Measurements from ENCODE around the gene RASSF4. TPM values are rescaled to one million over a fixed set of nuclear protein-coding genes. Genes with fewer than 3 reads are reported as not detected.
A peak's percentile ranks its signal among the peaks of the same experiment; 100 is the strongest.

RASSF4 gene
- total RNA-seq, 4 donors from 2014 or later, result 1.7 to 22.5 (median 7.4) TPM

- Histone ChIP-seq H3K9me3 (no peaks in the 10 kb centered on the region), H3K4me3 (peak overlapping the region in 1 of 4 donors; percentile 72), H3K27ac (peak overlapping the region; percentile 16 to 92 (median 67)), H3K4me1 (peaks cover 20 to 94% (median 50%) of the 10 kb centered on the region in 3 donors), H3K27me3 (no peaks in the 10 kb centered on the region), H3K36me3 (no peaks in the 10 kb centered on the region)
- WGBS, 2 donors, result 80 to 90% methylated on average over 15 to 18 of the region's 19 CpGs
- TF ChIP-seq CTCF (IDR thresholded peaks at IDR 0.05) (peak in 1 of 6 experiments; percentile 8), POLR2A (IDR thresholded peaks at IDR 0.05) (no peak)
- intact Hi-C loops (cut with DNase I), result no loop called here
- DNase-seq, result no peak
These were observed 3.5 kb downstream of the RASSF4 start for GRCh38 chr10:44962870-44963738.

GRCh38 chr10:44963772-44964633 lies 4.4 kb downstream of the RASSF4 start:
- Histone ChIP-seq H3K27ac (peak overlapping the region; percentile 27 to 92 (median 67)), H3K4me1 (peaks cover 16 to 94% (median 52%) of the 10 kb centered on the region in 3 donors), H3K27me3 (no peaks in the 10 kb centered on the region), H3K9me3 (no peaks in the 10 kb centered on the region), H3K4me3 (peak overlapping the region in 1 of 4 donors; percentile 72), H3K36me3 (no peaks in the 10 kb centered on the region)
- no peak for DNase-seq
- 60 to 79% methylated on average over 7 to 10 of the region's 15 CpGs for WGBS, 2 donors
- intact Hi-C loops (cut with DNase I), result no loop called here
- TF ChIP-seq POLR2A (IDR thresholded peaks at IDR 0.05) (peak in 1 of 4 donors; percentile 24), CTCF (IDR thresholded peaks at IDR 0.05) (no peak)

- H3K4me1 ChIP-seq, result peaks cover 15 to 94% (median 48%) of the 10 kb centered on the region in 3 donors
- TF ChIP-seq CTCF (IDR thresholded peaks at IDR 0.05) (no peak), POLR2A (IDR thresholded peaks at IDR 0.05) (no peak)
These were observed 5.5 kb downstream of the RASSF4 start for GRCh38 chr10:44965104-44965503.

GRCh38 chr10:44965651-44966097 lies 6.1 kb downstream of the RASSF4 start:
- peaks cover 0 to 11% (median 0%) of the 10 kb centered on the region in 3 donors for H3K36me3 ChIP-seq
- no peaks in the 10 kb centered on the region for H3K27me3 ChIP-seq
- intact Hi-C loops (cut with DNase I), result no loop called here
- peak overlapping the region in 3 of 4 donors; percentile 41 to 92 (median 70) for H3K27ac ChIP-seq
- H3K4me3 ChIP-seq, result no peak overlapping the region
- TF ChIP-seq CTCF (IDR thresholded peaks at IDR 0.05) (no peak), POLR2A (IDR thresholded peaks at IDR 0.05) (no peak)
- peaks cover 15 to 88% (median 42%) of the 10 kb centered on the region in 3 donors for H3K4me1 ChIP-seq
- DNase-seq, result no peak
- 84 to 93% methylated on average over 6 of the region's 6 CpGs for WGBS, 2 donors
- H3K9me3 ChIP-seq, result no peaks in the 10 kb centered on the region

More at GRCh38 chr10:44965104-44965503, 5.5 kb downstream of the RASSF4 start:
- Histone ChIP-seq H3K36me3 (peaks cover 0 to 5% (median 0%) of the 10 kb centered on the region in 3 donors), H3K27me3 (no peaks in the 10 kb centered on the region), H3K9me3 (no peaks in the 10 kb centered on the region), H3K27ac (peak overlapping the region in 2 of 4 donors; percentile 70 to 92), H3K4me3 (no peak overlapping the region)
- intact Hi-C loops (cut with DNase I), result no loop called here
- 86 to 100% methylated on average over 1 of the region's 1 CpG for WGBS, 2 donors
- no peak for DNase-seq

Data from esophagus squamous epithelium (tissue), 5 donors.